ENCODE data around the gene PIGA.
"Not testable (repeated sequence)": the region's sequence is repeated elsewhere in the genome, so short reads cannot be mapped to it uniquely, and the experiment has no call there.

PIGA gene

GRCh38 chrX:15314472-15314871, 20.9 kb downstream of the PIGA start:
- H3K4me1 ChIP-seq (ENCODE audit: control insufficient read depth, insufficient read depth, low read length): no peaks in the 10 kb centered on the region
- no peak overlapping the region for H3K9ac ChIP-seq (ENCODE audit: low read length)
- H3K4me3 ChIP-seq (ENCODE audit: low read length): no peak overlapping the region
- no peaks in the 10 kb centered on the region for H3K9me3 ChIP-seq (ENCODE audit: control insufficient read depth, low read length)
- peaks cover 4% of the 10 kb centered on the region for H3K27me3 ChIP-seq (ENCODE audit: control insufficient read depth, insufficient read depth, low read length)
- H3K36me3 ChIP-seq (ENCODE audit: control insufficient read depth, insufficient read depth, low read length): no peaks in the 10 kb centered on the region

- Histone ChIP-seq H3K4me1 (ENCODE audit: control insufficient read depth, insufficient read depth, low read length) (no peaks in the 10 kb centered on the region), H3K4me3 (ENCODE audit: low read length) (no peak overlapping the region), H3K27me3 (ENCODE audit: control insufficient read depth, insufficient read depth, low read length) (peaks cover 4% of the 10 kb centered on the region), H3K9me3 (ENCODE audit: control insufficient read depth, low read length) (no peaks in the 10 kb centered on the region), H3K36me3 (ENCODE audit: control insufficient read depth, insufficient read depth, low read length) (no peaks in the 10 kb centered on the region), H3K9ac (ENCODE audit: low read length) (no peak overlapping the region)
Measured at GRCh38 chrX:15311119-15311518, 24.2 kb downstream of the PIGA start.

DNA sequence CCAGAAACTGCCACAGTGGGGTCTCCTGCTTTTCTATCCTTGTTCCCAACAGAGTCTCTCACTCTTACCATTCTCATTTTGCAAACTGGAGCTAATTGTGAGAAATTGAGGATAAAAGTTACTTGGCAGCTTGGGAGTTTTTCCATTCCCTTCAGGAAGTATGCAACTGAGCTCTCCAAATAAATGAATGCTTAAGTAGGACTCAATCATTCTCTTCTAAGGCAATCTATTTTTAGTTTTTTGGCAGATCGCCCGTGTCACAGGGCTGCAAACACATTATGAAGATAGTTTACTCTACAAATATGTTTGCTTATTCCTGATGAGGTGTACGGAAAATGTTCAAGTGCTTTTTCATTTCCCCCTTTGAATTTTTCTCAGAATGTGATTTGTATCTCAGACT, 25.2 kb downstream of the PIGA start:
- no peak overlapping the region for H3K4me3 ChIP-seq (ENCODE audit: low read length)

DNA sequence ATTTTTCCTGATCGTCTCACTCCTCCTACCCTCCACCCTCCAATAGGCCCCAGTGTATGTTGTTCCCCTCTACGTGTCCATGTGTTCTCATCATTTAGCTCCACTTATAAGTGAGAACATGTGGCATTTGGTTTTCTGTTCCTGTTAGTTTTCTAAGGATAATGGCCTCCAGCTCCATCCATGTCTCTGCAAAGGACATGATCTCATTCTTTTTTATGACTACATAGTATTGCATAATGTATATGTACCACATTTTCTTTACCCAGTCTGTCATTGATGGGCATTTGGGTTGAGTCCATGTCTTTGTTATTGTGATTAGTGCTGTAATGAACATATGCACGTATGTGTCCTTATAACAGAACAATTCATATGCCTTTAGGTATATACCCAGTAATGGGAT, 29.4 kb downstream of the PIGA start:
- H3K36me3 ChIP-seq (ENCODE audit: control insufficient read depth, insufficient read depth, low read length): not testable (repeated sequence)

More for the DNA sequence above, 25.2 kb downstream of the PIGA start:
- Histone ChIP-seq H3K36me3 (ENCODE audit: control insufficient read depth, insufficient read depth, low read length) (no peaks in the 10 kb centered on the region), H3K9me3 (ENCODE audit: control insufficient read depth, low read length) (no peaks in the 10 kb centered on the region), H3K9ac (ENCODE audit: low read length) (no peak overlapping the region), H3K4me1 (ENCODE audit: control insufficient read depth, insufficient read depth, low read length) (no peaks in the 10 kb centered on the region), H3K27me3 (ENCODE audit: control insufficient read depth, insufficient read depth, low read length) (peaks cover 4% of the 10 kb centered on the region)

GRCh38 chrX:15301924-15302323, 33.4 kb downstream of the PIGA start:
- Histone ChIP-seq H3K27me3 (ENCODE audit: control insufficient read depth, insufficient read depth, low read length) (peaks cover 8% of the 10 kb centered on the region), H3K4me1 (ENCODE audit: control insufficient read depth, insufficient read depth, low read length) (no peaks in the 10 kb centered on the region), H3K9me3 (ENCODE audit: control insufficient read depth, low read length) (no peaks in the 10 kb centered on the region), H3K9ac (ENCODE audit: low read length) (no peak overlapping the region), H3K36me3 (ENCODE audit: control insufficient read depth, insufficient read depth, low read length) (no peaks in the 10 kb centered on the region), H3K4me3 (ENCODE audit: low read length) (no peak overlapping the region)

More for the DNA sequence above, 29.4 kb downstream of the PIGA start:
- H3K9ac ChIP-seq (ENCODE audit: low read length); H3K4me3 ChIP-seq (ENCODE audit: low read length); H3K4me1 ChIP-seq (ENCODE audit: control insufficient read depth, insufficient read depth, low read length); H3K27me3 ChIP-seq (ENCODE audit: control insufficient read depth, insufficient read depth, low read length); H3K9me3 ChIP-seq (ENCODE audit: control insufficient read depth, low read length): not testable (repeated sequence)

- Histone ChIP-seq H3K27me3 (ENCODE audit: control insufficient read depth, insufficient read depth, low read length) (peaks cover 8% of the 10 kb centered on the region), H3K9me3 (ENCODE audit: control insufficient read depth, low read length) (no peaks in the 10 kb centered on the region), H3K4me1 (ENCODE audit: control insufficient read depth, insufficient read depth, low read length) (no peaks in the 10 kb centered on the region), H3K36me3 (ENCODE audit: control insufficient read depth, insufficient read depth, low read length) (no peaks in the 10 kb centered on the region), H3K4me3 (ENCODE audit: low read length) (no peak overlapping the region), H3K9ac (ENCODE audit: low read length) (no peak overlapping the region)
Measured at GRCh38 chrX:15299941-15300851, 35.1 kb downstream of the PIGA start.

- Histone ChIP-seq H3K36me3 (ENCODE audit: control insufficient read depth, insufficient read depth, low read length) (no peaks in the 10 kb centered on the region), H3K9me3 (ENCODE audit: control insufficient read depth, low read length) (no peaks in the 10 kb centered on the region), H3K27me3 (ENCODE audit: control insufficient read depth, insufficient read depth, low read length) (peaks cover 8% of the 10 kb centered on the region), H3K4me1 (ENCODE audit: control insufficient read depth, insufficient read depth, low read length) (no peaks in the 10 kb centered on the region), H3K4me3 (ENCODE audit: low read length) (no peak overlapping the region), H3K9ac (ENCODE audit: low read length) (no peak overlapping the region)
Measured at GRCh38 chrX:15298780-15299179, 36.5 kb downstream of the PIGA start.

- Histone ChIP-seq H3K36me3 (ENCODE audit: control insufficient read depth, insufficient read depth, low read length) (no peaks in the 10 kb centered on the region), H3K4me3 (ENCODE audit: low read length) (no peak overlapping the region), H3K4me1 (ENCODE audit: control insufficient read depth, insufficient read depth, low read length) (no peaks in the 10 kb centered on the region), H3K27me3 (ENCODE audit: control insufficient read depth, insufficient read depth, low read length) (peaks cover 8% of the 10 kb centered on the region), H3K9me3 (ENCODE audit: control insufficient read depth, low read length) (no peaks in the 10 kb centered on the region), H3K9ac (ENCODE audit: low read length) (no peak overlapping the region)
Measured at GRCh38 chrX:15298201-15298600, 37.1 kb downstream of the PIGA start.

GRCh38 chrX:15293451-15293850, 41.9 kb downstream of the PIGA start:
- Histone ChIP-seq H3K4me3 (ENCODE audit: low read length) (no peak overlapping the region), H3K4me1 (ENCODE audit: control insufficient read depth, insufficient read depth, low read length) (no peaks in the 10 kb centered on the region), H3K36me3 (ENCODE audit: control insufficient read depth, insufficient read depth, low read length) (no peaks in the 10 kb centered on the region), H3K27me3 (ENCODE audit: control insufficient read depth, insufficient read depth, low read length) (no peaks in the 10 kb centered on the region), H3K9me3 (ENCODE audit: control insufficient read depth, low read length) (no peaks in the 10 kb centered on the region), H3K9ac (ENCODE audit: low read length) (no peak overlapping the region)

DNA sequence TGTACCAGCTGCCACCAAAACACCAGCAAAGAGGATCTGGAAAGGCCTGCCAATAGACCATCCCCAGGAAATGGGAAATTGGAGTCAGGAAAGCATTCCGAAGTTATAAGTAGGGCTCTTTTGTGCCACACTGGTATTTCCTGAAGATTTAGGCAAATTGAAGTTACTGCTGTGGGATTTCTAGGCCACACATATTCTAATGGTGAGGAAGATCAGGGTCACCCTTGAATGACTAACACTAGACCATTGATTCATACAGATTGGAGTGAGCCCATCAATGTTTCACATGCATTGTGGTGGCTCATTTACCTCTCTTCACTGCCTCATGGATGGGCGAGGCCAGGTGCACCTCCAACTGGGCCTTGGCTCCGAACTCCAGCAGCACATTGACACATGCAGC, 42.5 kb downstream of the PIGA start:
- no peaks in the 10 kb centered on the region for H3K4me1 ChIP-seq (ENCODE audit: control insufficient read depth, insufficient read depth, low read length)
- H3K36me3 ChIP-seq (ENCODE audit: control insufficient read depth, insufficient read depth, low read length): no peaks in the 10 kb centered on the region
- H3K4me3 ChIP-seq (ENCODE audit: low read length): no peak overlapping the region
- no peak overlapping the region for H3K9ac ChIP-seq (ENCODE audit: low read length)
- no peaks in the 10 kb centered on the region for H3K27me3 ChIP-seq (ENCODE audit: control insufficient read depth, insufficient read depth, low read length)
- H3K9me3 ChIP-seq (ENCODE audit: control insufficient read depth, low read length): no peaks in the 10 kb centered on the region

DNA sequence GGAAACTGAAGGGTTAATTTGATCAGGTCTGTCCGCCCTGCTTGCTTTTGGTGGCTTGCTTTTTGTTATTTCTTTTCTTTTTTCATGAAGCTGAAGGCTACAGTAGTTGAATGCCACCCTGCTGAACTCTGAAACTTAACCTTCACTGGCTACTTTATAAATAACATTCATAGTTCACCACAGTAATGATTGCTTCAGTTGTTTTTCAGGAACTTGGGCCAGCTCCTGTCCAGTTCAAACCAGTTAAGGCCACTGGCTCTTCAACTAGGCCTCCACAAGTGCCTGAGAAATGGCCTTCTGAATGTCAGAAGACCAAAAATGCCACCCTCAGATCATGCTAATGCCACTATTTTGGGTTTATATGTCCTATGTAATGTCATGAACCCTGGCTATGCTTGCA, 57.7 kb downstream of the PIGA start:
- H3K4me3 ChIP-seq (ENCODE audit: low read length): no peak overlapping the region
- no peak overlapping the region for H3K9ac ChIP-seq (ENCODE audit: low read length)
- no peaks in the 10 kb centered on the region for H3K4me1 ChIP-seq (ENCODE audit: control insufficient read depth, insufficient read depth, low read length)
- no peaks in the 10 kb centered on the region for H3K36me3 ChIP-seq (ENCODE audit: control insufficient read depth, insufficient read depth, low read length)
- no peaks in the 10 kb centered on the region for H3K27me3 ChIP-seq (ENCODE audit: control insufficient read depth, insufficient read depth, low read length)
- H3K9me3 ChIP-seq (ENCODE audit: control insufficient read depth, low read length): no peaks in the 10 kb centered on the region

GRCh38 chrX:15274946-15275345, 60.4 kb downstream of the PIGA start:
- H3K9ac ChIP-seq (ENCODE audit: low read length): no peak overlapping the region
- no peaks in the 10 kb centered on the region for H3K27me3 ChIP-seq (ENCODE audit: control insufficient read depth, insufficient read depth, low read length)
- H3K9me3 ChIP-seq (ENCODE audit: control insufficient read depth, low read length): no peaks in the 10 kb centered on the region
- H3K4me1 ChIP-seq (ENCODE audit: control insufficient read depth, insufficient read depth, low read length): no peaks in the 10 kb centered on the region
- no peak overlapping the region for H3K4me3 ChIP-seq (ENCODE audit: low read length)
- H3K36me3 ChIP-seq (ENCODE audit: control insufficient read depth, insufficient read depth, low read length): no peaks in the 10 kb centered on the region

Data from mucosa of stomach (tissue), 1 donor.